ENCODE measurements around the gene PPIP5K2.

PPIP5K2 gene

DNA sequence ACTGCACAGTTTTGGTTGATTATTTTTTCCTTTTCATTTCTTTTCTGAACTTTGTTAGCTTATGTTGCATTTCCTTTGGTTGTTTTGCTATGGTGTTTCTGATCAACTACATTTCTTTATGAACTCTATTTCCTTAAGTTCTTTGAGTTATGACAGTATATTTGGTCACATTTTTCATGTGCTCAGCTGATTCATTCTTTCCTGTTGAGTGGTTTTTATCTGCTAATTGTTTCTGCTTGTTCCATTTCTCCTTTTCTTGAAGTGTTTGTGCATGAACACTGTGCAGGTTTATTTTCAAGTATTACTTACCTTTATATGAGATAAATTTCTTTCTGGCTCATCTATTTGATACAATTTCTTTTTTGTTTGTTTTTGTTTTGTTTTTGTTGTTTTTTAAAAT lies 87.6 kb downstream of the PPIP5K2 start:
- no peak overlapping the region for H3K27ac ChIP-seq
- no peak for TF ChIP-seq ZFX (IDR thresholded peaks at IDR 0.05)
- TF ChIP-seq, protein P1, sequence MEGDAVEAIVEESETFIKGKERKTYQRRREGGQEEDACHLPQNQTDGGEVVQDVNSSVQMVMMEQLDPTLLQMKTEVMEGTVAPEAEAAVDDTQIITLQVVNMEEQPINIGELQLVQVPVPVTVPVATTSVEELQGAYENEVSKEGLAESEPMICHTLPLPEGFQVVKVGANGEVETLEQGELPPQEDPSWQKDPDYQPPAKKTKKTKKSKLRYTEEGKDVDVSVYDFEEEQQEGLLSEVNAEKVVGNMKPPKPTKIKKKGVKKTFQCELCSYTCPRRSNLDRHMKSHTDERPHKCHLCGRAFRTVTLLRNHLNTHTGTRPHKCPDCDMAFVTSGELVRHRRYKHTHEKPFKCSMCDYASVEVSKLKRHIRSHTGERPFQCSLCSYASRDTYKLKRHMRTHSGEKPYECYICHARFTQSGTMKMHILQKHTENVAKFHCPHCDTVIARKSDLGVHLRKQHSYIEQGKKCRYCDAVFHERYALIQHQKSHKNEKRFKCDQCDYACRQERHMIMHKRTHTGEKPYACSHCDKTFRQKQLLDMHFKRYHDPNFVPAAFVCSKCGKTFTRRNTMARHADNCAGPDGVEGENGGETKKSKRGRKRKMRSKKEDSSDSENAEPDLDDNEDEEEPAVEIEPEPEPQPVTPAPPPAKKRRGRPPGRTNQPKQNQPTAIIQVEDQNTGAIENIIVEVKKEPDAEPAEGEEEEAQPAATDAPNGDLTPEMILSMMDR (conservative IDR thresholded peaks at IDR 0.05), result no peak

DNA sequence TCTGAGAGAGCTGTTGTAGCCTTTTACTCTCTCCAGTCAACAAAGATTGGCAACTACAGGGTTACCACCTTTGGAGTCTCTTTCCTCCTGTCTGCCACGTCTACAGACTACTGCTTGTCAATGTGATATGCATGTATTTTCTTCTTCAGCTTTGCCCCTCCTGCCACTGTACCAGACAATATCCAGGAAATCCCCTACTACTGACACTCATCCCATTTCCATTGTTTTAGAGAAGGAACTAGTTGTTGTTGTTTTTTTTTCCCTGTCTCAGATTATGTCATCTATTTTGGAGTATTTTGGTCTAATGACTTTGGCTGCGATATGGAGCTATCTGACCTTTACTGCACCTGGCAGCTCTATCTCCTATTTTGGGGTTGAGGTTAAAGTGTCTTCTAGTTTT lies 88.4 kb downstream of the PPIP5K2 start:
- TF ChIP-seq ZFX (IDR thresholded peaks at IDR 0.05), result no peak
- TF ChIP-seq, protein P1 (conservative IDR thresholded peaks at IDR 0.05), result no peak
- no peak overlapping the region for H3K27ac ChIP-seq

DNA sequence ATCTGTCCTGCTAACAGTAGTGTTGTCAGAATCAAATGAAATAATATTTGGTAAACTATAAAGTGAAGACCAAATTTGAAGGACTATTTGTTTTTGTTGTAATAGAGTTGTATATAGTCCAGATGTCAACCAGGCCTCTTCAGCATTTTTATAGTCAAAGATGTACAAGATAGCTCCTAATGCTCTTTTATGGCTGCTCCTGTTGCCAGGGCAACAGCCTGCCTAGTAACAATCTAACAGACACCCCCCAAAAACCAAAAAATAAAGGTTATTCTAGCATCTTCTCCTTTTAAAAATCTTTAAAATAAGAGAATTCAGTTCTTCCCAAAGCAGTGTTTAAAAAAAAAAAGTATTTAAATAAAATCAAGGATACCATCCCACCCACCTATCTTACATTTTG lies 89.0 kb downstream of the PPIP5K2 start:
- TF ChIP-seq ZFX (IDR thresholded peaks at IDR 0.05), result no peak
- TF ChIP-seq, protein P1 (conservative IDR thresholded peaks at IDR 0.05), result no peak
- H3K27ac ChIP-seq, result no peak overlapping the region

GRCh38 chr5:103210952-103211351 lies 90.9 kb downstream of the PPIP5K2 start:
- TF ChIP-seq, protein P1 (conservative IDR thresholded peaks at IDR 0.05), result no peak
- no peak for TF ChIP-seq ZFX (IDR thresholded peaks at IDR 0.05)
- H3K27ac ChIP-seq, result no peak overlapping the region

DNA sequence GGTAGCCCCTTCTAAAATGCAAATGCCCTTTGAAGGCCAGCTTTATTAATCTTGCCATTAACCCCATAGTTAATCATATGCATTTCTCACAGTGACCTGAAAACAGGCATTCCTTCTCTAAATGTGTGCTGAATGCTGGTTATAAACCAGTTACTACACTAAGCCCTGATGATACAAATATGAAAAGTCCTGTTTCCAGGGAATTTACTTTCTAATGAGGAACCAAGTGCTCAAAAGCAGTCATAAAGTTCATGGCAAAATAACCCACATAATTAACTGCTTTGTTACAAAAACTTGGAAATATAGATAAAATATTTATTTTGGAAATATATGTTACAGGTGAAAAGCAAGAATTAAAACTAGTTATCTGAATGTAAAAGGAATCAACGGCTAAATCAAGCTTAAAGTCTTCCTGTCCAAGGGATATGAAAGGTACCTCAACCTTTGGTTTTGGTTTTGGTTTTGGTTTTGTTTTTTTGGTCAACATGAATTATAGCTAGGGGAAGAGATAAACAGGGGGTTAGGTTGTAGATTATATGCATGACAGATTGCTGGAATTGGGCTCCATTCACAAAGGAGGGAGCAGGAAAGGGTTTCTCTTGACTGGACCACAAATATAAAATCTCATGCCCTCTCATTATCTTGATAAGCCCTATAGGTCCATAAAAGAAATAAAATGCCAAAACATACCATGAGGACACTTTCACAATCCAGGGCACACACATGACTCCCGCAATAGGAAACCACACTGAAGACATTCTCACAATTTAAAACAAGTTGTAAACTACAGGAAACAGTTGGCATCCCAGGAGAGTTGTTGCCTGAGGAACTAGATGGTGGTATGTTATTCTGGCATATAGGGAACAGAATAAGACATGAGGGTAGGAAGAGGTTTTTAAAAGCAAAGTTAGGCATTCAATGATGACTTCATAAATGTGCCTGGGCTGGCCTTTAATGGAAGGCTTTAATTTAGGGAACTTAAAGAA lies 91.8 kb downstream of the PPIP5K2 start:
- TF ChIP-seq, protein P1 (conservative IDR thresholded peaks at IDR 0.05), result no peak
- TF ChIP-seq ZFX (IDR thresholded peaks at IDR 0.05), result no peak
- no peak overlapping the region for H3K27ac ChIP-seq

- no peak overlapping the region for H3K27ac ChIP-seq
- no peak for TF ChIP-seq ZFX (IDR thresholded peaks at IDR 0.05)
Observed at GRCh38 chr5:103216137-103216536, 96.0 kb downstream of the PPIP5K2 start.

DNA sequence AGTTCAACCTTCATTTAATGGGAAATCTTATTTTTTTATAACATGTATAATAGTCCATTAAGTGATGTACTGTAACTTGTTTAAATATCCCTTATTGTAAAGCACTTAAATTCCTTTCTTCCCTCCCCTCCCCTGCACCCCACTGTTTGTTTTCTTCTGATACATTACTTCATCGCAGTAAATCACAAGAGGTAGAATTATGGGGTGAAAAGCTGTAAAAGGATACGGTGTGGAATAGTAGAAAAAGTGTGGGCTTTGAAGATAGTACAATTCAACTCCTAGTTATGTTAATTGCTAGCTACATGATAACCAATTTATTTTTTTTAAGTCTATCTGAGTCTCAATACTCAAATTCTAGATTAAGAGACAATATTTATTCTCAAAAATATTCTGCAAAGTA lies 96.6 kb downstream of the PPIP5K2 start:
- no peak overlapping the region for H3K27ac ChIP-seq
- TF ChIP-seq, protein P1 (conservative IDR thresholded peaks at IDR 0.05), result no peak
- no peak for TF ChIP-seq ZFX (IDR thresholded peaks at IDR 0.05)

Measured in C4-2B (cell line).